Measurements from ENCODE around the gene KCTD16.

Gene KCTD16

DNA sequence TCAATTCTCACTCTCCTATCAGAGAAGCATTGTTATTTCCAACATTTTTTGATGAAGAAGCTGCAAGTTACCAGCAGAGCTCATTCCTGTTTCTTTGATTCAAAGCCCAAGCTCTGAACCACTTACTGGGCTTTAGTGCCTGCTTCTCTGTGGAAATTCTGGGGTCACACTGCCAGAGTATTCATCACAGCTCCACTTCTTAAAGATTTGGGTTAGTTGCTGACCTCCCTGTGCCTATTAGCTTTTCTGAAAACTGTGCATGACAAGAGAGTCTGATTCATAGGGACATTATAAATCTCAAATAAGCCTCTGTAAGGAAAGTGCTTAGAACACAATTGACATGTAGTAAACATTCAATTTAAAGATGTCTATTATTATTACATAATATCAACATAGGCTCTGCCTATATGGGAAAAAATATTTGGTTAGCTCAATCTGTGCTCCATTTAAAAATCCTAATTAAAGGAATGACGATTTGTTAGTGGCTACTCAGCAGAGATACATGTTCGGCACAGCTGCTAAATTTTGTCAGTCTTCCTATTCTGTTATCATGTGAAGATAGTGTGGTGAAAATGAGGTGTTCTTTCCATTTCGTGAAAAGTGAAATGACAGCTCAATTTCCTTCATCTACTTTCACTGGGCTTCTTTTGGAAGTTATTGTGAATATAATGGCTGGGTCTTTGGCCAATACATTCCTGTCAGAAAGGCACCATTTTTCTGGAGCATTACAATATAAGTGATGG, 293.0 kb downstream of the KCTD16 start:
- no peak for DNase-seq (ENCODE audit: low spot score)

GRCh38 chr5:144464306-144464705, 293.6 kb downstream of the KCTD16 start:
- no peak for DNase-seq (ENCODE audit: low spot score)

- DNase-seq (ENCODE audit: low spot score), result no peak
These were observed 294.8 kb downstream of the KCTD16 start for GRCh38 chr5:144465441-144465840.

- DNase-seq (ENCODE audit: low spot score), result no peak
These were observed 297.1 kb downstream of the KCTD16 start for GRCh38 chr5:144467792-144468191.

- DNase-seq (ENCODE audit: low spot score), result no peak
These were observed 297.9 kb downstream of the KCTD16 start for GRCh38 chr5:144468571-144468970.

DNA sequence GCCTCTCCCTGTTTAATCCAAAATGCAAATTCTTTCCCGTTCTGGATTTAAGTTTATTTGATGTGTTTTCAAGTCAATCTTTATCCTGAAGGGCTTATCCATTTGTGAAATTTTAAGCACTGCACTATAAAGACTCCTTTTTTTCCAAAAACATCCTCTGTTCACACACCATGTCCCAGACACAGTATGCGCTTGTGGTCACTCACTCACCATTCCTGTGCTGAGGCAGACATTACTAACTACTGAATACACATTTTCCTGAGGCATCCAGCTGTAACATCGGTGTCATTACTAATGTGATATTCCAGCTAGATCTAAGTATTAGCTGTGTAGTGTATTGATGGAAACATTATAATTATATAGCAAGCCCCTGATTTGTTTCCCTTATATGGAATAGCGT, 298.4 kb downstream of the KCTD16 start:
- no peak for DNase-seq (ENCODE audit: low spot score)

DNA sequence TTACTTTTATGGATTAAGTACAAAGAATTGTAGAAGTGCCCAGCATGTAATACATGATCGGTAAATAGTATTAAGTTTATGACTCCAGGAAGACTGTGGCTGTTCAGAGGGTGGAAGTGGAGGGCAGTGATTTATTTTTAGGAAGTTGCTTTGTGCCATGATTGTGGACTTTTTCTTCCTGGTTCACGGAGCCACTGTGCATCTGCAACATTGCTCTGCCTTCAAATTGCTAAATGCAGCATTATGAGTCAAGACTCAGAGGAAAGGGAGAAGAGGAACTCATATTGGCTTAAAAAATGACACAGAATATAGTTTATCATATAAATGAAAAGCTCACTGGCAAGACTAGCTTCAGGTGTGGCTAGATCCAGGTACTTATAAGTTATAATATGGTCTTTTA, 301.5 kb downstream of the KCTD16 start:
- DNase-seq (ENCODE audit: low spot score), result no peak

- no peak for DNase-seq (ENCODE audit: low spot score)
These were observed 303.0 kb downstream of the KCTD16 start for GRCh38 chr5:144473650-144474049.

DNA sequence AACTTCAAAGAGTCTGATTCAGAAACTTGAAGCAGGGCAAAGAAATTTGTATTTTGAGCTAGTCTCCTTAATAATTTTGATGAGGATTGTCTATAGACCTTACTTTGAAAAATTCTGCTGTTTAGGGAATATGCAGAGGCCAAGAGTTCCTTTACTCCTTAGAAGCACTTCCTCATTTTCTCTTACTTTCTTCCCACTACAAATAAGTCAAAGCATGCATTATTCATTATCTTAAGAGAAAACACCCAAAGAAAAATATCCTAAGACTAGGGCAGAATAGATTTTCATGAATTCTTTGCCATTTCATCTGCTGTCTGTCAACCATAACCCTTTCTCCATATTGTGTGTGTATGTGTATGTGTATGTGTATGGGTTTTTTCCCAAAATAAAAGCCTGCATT, 307.9 kb downstream of the KCTD16 start:
- no peak for DNase-seq (ENCODE audit: low spot score)

GRCh38 chr5:144481861-144482260, 311.2 kb downstream of the KCTD16 start:
- no peak for DNase-seq (ENCODE audit: low spot score)

- DNase-seq (ENCODE audit: low spot score), result no peak
These were observed 313.6 kb downstream of the KCTD16 start for GRCh38 chr5:144484124-144484897.

GRCh38 chr5:144485540-144485939, 314.9 kb downstream of the KCTD16 start:
- no peak for DNase-seq (ENCODE audit: low spot score)

DNA sequence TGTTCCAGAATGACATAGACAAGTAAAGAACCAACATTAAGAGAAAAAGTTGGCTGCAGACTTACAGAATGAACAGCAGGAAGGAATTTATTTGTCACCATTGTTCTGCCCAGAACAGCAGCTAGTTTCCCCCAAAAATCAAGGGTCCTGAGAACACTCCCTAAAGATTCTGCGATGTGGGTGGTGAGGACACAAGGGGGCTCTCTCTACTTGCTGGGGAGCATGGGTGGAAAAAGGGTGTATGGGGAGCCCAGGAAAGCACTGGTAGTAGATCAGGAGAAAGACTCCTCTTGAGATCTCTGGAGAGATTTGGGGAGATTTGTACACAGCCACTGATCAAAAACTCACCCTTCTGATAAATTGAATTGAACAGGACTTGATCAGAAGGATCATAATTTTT, 316.5 kb downstream of the KCTD16 start:
- no peak for DNase-seq (ENCODE audit: low spot score)

- DNase-seq (ENCODE audit: low spot score), result no peak
These were observed 317.1 kb downstream of the KCTD16 start for GRCh38 chr5:144487761-144488160.

DNA sequence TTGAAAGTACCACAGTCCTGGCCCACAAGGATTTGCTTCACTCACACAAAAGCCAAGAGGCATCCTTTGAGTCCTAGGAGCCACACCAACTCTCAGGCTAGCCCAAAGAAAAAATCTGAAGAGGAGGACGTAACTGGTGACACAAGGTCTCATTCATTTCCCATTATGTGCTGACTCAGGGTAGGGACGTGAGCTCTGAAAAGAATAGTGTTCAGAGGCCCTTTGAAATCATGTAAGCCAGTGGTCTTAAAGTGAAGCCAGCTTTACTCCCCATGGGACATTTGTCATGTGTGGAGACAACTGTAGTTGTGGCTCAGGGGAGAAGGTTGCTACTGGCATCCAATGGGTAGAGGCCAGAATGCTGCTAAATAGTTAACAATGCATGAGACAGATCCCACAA, 332.4 kb downstream of the KCTD16 start:
- DNase-seq (ENCODE audit: low spot score), result no peak

DNA sequence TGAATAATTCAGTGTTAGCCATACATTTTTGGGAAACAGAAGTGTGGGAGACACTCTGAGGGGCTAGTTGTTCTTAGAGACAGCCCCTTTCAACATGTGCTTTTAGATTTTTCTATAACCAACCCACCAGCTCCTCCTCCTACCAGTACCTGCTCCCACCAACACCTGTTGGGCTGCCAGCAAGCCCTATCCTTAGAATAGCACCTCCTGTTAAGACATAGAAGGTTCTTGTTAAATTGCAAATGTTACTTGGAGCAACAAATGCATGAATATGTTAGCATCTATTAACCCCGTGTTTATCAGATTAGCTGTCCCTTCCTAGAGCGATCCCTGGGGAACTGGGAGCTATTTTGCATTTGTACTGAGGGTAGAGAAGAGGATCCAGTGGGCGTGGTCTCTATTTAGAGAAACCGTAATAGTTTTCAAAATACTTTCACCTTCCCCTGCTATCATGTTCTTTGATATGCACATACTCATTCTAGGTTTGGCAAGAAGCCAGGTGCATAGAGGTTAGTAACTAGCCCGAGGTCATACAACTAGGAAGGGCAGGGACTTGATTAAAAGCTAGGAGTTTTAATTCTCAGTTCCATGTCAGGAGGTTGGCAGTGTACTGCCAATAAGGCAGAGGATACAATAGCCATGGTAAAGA, 334.4 kb downstream of the KCTD16 start:
- DNase-seq (ENCODE audit: low spot score), result no peak

GRCh38 chr5:144510845-144511579, 340.3 kb downstream of the KCTD16 start:
- no peak for DNase-seq (ENCODE audit: low spot score)

DNA sequence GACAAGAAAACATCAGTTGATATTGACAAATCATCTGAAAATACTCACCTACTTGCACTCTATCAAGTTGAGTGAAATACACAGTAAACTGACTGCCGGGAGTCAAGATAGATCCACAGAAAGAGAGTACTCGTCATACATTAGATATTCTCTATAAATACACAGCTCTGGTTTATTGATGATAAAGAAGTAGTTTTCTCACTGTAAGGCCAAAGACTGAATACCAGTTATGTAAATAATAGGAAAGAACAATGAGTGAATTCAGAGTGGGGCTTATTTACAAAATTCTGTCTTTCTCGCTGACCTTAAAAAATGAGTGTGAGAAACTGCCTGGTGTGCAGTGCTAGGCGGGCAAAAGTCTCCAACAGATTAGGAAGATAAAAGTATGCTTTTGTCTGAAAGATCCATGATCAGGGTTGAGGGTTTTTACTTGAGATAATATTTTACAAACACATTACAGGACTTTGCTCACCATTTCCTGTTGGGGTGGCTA, 341.0 kb downstream of the KCTD16 start:
- DNase-seq (ENCODE audit: low spot score), result no peak

- no peak for DNase-seq (ENCODE audit: low spot score)
These were observed 352.0 kb downstream of the KCTD16 start for GRCh38 chr5:144522698-144523097.

GRCh38 chr5:144525000-144525399, 354.3 kb downstream of the KCTD16 start:
- no peak for DNase-seq (ENCODE audit: low spot score)

DNA sequence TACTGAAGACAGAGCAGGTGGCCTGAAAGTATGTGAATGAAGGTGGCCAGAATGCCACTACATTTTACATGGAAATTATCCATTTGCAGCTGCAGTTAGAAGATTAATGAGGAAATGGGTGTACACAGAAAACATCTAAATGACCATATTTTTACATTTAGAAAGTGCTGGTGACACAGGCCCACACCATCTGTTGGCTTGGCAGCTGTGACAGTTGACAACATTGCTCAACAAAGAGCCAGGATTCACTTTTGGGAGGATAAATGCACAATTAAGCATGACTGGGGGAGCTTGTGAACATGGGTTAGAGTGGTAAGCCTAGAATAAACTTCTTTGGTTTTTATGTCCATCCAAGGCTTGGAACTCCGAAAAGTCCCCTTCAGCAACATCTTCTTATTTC, 360.5 kb downstream of the KCTD16 start:
- no peak for DNase-seq (ENCODE audit: low spot score)
